RWPE1 (cell line): ENCODE results near the gene CALU.

Experiments used
- CTCF ChIA-PET: fragments of 350-600 bp; sonication (Branson Sonifier 250); formaldehyde crosslinking; extraction: SDS; loops from one replicate; lab custom pipeline; 2021; lab: Yijun Ruan, JAX
- POLR2A ChIA-PET: fragments of 400-600 bp; formaldehyde crosslinking; extraction: SDS; loops from one replicate; lab custom pipeline; 2020; ENCODE audit warnings: antibody characterized with exemption; ENCODE audit not compliant: low non-redundant PET; lab: Yijun Ruan, JAX
- DNase-seq: peaks from one replicate; pipeline ENCODE4 v3.0.0; 2012; ENCODE audit warnings: low spot score
- H3K27ac ChIP-seq: fragments of 450-650 bp; 2 replicates; pipeline ENCODE4 v1.5.1; 2017
- TF ChIP-seq, protein P1 (sequence below): fragments of 450-650 bp; conservative IDR thresholded peaks from 2 replicates; pipeline ENCODE4 v1.5.1; 2017; ENCODE audit warnings: low read depth, mild to moderate bottlenecking

The CALU gene

DNA sequence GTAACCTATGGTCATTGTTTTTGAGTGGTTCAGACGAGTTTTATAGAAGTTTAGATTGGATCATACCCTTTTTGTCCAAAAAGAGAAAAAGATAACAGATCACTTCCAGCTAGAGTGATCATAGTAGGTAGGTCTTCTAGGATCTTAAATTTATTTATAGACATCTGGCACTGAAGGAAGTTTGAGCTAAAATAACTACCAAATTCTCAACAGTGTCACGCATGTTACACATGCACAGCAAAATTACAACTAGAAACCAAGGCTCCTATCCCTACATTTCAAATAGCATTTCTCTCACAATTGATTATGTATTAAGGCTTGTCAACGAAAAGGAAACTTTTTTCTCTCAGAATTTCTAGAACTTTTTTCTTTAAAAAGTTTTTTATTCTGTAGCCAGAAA is 2.3 kb downstream of the CALU start:
- H3K27ac ChIP-seq = no peak overlapping the region
- CTCF ChIA-PET = no interaction called here
- TF ChIP-seq, protein P1, sequence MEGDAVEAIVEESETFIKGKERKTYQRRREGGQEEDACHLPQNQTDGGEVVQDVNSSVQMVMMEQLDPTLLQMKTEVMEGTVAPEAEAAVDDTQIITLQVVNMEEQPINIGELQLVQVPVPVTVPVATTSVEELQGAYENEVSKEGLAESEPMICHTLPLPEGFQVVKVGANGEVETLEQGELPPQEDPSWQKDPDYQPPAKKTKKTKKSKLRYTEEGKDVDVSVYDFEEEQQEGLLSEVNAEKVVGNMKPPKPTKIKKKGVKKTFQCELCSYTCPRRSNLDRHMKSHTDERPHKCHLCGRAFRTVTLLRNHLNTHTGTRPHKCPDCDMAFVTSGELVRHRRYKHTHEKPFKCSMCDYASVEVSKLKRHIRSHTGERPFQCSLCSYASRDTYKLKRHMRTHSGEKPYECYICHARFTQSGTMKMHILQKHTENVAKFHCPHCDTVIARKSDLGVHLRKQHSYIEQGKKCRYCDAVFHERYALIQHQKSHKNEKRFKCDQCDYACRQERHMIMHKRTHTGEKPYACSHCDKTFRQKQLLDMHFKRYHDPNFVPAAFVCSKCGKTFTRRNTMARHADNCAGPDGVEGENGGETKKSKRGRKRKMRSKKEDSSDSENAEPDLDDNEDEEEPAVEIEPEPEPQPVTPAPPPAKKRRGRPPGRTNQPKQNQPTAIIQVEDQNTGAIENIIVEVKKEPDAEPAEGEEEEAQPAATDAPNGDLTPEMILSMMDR = no peak
- POLR2A ChIA-PET = interaction anchor here (0.6 kb wide), 1 partner anchor 90 kb away, joined by 5 read pairs; no protein-coding TSS in a partner anchor
- DNase-seq = no peak

DNA sequence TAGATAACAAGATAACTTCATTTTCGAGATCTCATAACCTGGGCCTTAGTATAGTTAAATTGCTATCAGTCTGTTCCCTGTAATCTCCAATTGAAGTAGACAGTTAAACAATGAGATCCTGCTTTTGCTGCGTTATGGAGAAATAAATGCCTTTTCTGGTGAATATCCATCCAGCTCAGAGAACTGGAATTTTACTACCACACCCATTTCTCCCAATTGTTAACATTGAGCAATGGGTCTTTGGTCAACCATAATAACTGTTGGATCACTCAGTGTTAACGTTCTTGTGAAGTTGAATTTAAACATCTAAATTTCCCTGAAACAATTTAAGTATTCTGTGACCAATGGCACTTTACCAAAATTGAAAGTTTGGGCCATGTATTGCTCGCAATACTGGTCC is 3.0 kb downstream of the CALU start:
- POLR2A ChIA-PET = interaction anchor here (0.6 kb wide), 1 partner anchor 90 kb away, joined by 5 read pairs; no protein-coding TSS in a partner anchor
- no peak overlapping the region for H3K27ac ChIP-seq
- TF ChIP-seq, protein P1 = no peak
- CTCF ChIA-PET = no interaction called here
- peak; percentile 51 for DNase-seq

DNA sequence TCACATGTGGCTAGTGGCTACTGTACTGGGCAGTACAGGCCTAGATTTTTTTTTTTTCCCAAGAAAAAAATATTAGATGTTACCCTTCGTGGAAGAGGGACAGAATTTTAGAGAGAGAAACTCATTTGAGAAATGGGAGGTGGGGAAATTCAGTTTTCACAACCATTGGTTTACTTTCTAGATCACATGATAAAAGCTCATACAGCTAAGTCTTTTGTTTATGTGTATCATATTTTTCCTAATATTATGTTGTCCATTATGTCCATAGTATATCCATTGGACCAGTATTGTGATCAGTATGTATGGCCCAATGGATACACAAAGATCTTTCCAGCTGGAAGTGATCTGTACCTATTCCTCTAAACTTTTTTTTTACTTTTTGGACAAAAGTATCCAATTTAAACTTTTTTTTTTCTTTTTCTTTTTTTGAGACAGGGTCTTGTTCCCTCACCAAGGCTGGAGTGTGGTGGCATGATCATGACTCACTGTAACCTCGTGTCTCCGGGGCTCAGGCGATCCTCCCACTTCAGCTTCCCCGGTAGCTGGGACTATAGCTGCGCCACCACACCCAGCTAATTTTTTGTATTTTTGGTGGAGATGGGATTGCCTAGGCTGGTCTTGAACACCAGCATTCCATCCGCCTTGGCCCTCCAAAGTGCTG is 4.1 kb downstream of the CALU start:
- peak overlapping the region; percentile 24; the same call in 1 of the 2 replicates for H3K27ac ChIP-seq
- TF ChIP-seq, protein P1 = no peak
- ChIA-PET CTCF (interaction anchor here (0.6 kb wide), 2 partner anchors 47 to 1405 kb away, joined by 3 to 5 read pairs; no protein-coding TSS in a partner anchor), POLR2A (no interaction called here)
- no peak for DNase-seq

DNA sequence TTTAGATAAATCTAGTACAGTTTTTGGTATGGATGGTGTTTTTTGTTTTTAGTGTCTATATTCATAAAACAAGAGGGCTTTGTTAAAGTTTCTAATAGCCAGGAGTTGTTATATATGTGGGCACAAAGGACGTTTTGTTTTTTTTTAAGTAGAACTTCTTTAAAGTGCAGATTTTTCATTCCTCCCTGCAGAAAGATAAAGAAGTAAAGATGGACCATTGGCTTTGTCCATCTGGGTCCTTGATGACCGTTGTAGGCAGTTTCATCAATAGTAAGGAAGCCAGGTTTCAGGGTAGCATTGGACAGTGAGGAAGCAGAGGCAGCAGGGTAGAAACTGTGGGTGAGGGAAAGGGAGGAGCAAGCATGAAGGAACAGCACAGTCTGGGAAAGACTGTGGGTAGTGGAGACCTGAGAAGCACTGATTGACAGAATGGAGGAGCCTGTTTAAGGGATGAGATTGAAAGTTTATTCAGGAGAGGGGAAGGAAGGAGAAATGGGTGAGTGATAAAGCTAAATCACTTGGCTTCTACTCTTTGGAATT is 5.3 kb downstream of the CALU start:
- no peak overlapping the region for H3K27ac ChIP-seq
- CTCF ChIA-PET = no interaction called here
- POLR2A ChIA-PET = no interaction called here
- no peak for DNase-seq
- TF ChIP-seq, protein P1 = no peak

DNA sequence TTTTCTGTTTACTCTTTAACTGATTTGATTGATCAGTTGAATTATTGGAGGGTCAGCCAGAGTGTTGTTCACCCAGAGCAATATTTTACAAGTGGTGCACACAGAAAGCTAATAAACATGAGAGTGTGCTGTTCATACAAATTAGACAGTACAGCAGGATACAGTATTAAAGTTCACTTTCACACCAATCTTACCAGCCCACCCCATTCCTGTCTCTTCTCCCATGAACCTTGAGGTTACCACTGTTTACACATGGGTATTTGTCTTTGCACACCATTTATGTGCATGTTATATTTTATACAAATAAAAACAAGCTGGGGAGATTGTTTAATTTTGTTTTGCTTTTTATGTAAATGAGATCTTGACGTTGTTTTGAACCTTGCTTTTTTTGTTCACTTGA is 6.5 kb downstream of the CALU start:
- no peak overlapping the region for H3K27ac ChIP-seq
- no peak for DNase-seq
- TF ChIP-seq, protein P1 = no peak
- ChIA-PET CTCF (no interaction called here), POLR2A (no interaction called here)

DNA sequence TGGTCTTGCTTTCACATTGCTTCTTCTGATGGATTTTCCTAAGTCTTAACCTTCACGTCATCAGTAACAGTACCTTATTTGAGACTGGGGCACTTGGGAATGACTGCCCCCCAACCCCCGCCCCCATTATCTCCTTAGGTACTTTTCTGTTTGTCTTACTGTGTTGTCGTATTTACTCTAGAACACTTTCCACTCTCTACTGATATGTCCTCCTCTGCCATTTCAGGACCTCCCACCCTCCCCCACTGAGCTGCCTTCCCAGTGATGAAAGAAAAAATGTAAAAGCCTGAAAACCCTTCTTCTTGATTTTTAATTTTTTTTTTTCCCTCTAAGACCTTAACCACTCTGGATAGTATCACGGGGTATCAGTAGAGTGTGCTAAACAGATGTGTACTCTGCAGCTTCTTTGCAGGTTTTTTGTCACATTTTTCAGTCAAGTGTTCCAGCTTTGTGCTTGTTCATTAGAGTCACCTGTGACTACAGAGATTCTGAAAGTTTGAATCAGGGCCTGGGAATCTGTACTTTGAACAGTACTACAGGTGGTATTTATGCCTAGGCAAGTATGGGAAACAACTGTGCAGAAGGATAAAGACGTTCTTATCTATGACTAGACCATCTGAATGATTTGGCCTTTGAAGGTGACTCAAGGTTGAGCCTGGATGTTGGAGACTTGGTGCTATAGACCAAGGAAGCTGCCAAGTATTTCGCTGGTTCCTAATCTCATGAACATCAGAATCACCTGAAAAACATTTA is 8.3 kb downstream of the CALU start:
- TF ChIP-seq, protein P1 = no peak
- POLR2A ChIA-PET = no interaction called here
- CTCF ChIA-PET = no interaction called here
- no peak for DNase-seq
- H3K27ac ChIP-seq = no peak overlapping the region
